ENCODE measurements around the gene COL28A1.
"Not testable (repeated sequence)": the region's sequence is repeated elsewhere in the genome, so short reads cannot be mapped to it uniquely, and the experiment has no call there.

COL28A1 gene

DNA sequence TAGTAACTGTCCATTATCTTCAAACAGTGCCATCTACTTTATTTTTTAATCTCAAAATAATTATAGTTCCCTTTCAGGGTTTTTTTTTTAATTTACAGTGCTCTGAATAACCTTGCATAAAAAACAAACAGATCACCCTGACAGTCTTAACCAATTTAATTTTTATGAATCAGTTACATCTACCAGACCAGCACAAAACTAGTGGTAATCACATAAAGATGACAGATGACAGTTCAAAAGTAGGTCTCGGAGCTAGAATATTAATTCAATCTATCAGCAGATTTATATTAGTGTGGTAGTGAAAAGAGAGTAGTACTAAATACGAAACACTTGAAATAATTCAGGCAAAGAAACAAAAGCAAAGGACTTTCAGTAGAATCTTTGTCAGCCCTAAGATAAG, 53.9 kb downstream of the COL28A1 start:
- Mint-ChIP-seq H3K9me3 (ENCODE audit: low read depth) (peaks cover 3% of the 10 kb centered on the region), H3K36me3 (no peaks in the 10 kb centered on the region), H3K27me3 (no peaks in the 10 kb centered on the region), H3K27ac (no peak overlapping the region), H3K4me1 (ENCODE audit: low read depth) (no peaks in the 10 kb centered on the region), H3K4me3 (no peak overlapping the region)

DNA sequence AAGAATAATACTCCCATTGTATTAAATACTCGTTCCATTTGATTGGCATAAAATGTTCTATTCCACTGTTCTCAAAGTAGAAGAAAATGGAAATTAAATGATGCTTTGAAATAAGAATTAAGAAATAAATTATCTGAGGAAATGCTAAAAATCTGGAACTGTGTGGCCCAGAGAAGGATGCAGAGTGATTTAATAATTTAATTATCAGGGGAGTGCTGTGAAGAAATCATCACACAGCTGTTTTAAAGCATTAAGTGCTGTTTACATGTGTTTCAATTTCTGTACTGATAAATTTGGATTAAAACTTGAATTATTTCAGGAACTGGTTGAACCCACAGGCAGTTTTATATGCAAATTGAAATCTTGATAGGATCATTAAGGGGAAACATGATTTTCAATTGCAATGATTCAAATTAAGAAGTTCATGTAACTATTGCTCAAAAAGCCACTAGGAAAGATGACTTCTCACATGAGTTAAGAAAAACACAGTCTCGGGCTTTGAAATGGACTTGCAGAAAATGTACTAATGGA, 56.3 kb downstream of the COL28A1 start:
- Mint-ChIP-seq H3K9me3 (ENCODE audit: low read depth) (peaks cover 3% of the 10 kb centered on the region), H3K27me3 (no peaks in the 10 kb centered on the region), H3K36me3 (no peaks in the 10 kb centered on the region), H3K4me1 (ENCODE audit: low read depth) (no peaks in the 10 kb centered on the region), H3K4me3 (no peak overlapping the region), H3K27ac (no peak overlapping the region)

DNA sequence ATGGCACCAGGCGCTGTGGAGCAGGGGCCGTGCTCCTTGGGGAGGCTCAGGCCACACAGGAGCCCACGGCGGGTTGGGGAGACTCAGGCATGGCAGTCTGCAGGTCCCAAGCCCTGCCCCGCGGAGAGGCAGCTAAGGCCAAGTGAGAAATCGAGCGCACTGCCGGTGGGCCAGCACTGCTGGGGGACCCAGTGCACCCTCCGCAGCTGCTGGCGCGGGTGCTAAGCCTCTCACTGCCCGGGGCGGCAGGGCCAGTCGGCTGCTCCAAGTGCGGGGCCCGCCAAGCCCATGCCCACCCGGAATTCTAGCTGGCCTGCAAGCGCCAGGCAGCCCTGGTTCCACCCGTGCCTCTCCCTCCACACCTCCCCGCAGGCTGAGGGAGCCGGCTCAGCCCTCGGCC, 57.1 kb downstream of the COL28A1 start:
- H3K9me3 Mint-ChIP-seq (ENCODE audit: low read depth): peaks cover 3% of the 10 kb centered on the region
- H3K27ac Mint-ChIP-seq: no peak overlapping the region
- no peaks in the 10 kb centered on the region for H3K4me1 Mint-ChIP-seq (ENCODE audit: low read depth)
- H3K4me3 Mint-ChIP-seq: no peak overlapping the region
- H3K27me3 Mint-ChIP-seq: no peaks in the 10 kb centered on the region
- no peaks in the 10 kb centered on the region for H3K36me3 Mint-ChIP-seq

DNA sequence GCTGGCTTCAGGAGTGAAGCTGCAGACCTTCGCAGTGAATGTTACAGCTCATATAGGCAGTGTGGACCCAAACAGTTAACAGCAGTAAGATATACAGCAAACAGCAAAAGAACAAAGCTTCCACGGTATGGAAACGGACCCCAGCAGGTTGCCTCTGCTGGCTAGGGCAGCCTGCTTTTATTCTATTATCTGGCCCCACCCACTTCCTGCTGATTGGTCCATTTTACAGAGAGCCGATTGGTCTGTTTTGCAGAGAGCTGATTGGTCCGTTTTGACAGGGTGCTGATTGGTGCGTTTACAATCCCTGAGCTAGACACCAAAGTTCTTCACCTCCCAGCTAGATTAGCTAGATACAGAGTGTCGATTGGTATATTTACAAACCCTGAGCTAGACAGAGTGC, 58.0 kb downstream of the COL28A1 start:
- not testable (repeated sequence) for H3K36me3 Mint-ChIP-seq; H3K4me1 Mint-ChIP-seq (ENCODE audit: low read depth); H3K27me3 Mint-ChIP-seq; H3K9me3 Mint-ChIP-seq (ENCODE audit: low read depth); H3K27ac Mint-ChIP-seq; H3K4me3 Mint-ChIP-seq

DNA sequence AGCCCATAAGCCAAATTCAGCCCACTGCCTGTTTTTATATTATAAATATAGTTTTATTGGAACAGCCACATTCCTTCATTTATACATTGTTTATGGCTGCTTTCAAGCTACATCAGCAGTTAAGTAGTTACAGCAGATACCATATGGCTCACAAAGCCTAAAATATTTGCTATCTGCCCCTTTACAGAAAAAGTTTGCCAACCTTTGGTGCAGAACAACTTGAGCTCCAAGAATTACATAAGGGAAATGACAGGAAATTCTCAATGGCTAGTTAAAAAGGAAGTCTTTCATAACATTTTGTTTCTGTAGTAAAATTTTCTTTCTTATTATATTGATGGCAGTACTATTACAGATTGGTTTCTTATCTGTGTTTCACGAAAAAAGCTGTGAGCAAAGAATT, 59.3 kb downstream of the COL28A1 start:
- peaks cover under 1% of the 10 kb centered on the region for H3K36me3 Mint-ChIP-seq
- no peaks in the 10 kb centered on the region for H3K27me3 Mint-ChIP-seq
- no peak overlapping the region for H3K27ac Mint-ChIP-seq
- peaks cover 6% of the 10 kb centered on the region for H3K9me3 Mint-ChIP-seq (ENCODE audit: low read depth)
- H3K4me1 Mint-ChIP-seq (ENCODE audit: low read depth): no peaks in the 10 kb centered on the region
- H3K4me3 Mint-ChIP-seq: no peak overlapping the region

DNA sequence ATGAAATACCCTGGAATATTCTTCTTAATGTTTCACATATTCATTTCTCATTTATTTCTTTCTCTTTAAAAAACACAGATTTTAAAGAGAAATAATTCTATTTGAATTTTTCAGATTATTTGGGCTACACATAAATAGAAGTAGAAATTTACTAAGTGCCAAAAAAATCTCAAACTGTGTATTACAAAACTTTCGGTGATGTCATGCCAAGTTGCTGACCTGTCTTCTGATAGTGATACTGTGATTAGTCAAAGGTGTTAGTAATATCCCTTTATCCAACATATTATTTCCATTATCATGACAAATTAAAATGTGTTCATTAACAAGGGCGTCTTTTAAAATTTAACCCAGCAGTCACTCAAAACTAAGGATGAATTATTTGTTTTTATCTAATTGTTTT, 60.1 kb downstream of the COL28A1 start:
- Mint-ChIP-seq H3K27me3 (no peaks in the 10 kb centered on the region), H3K4me3 (no peak overlapping the region), H3K36me3 (peaks cover 3% of the 10 kb centered on the region), H3K4me1 (ENCODE audit: low read depth) (no peaks in the 10 kb centered on the region), H3K27ac (no peak overlapping the region), H3K9me3 (ENCODE audit: low read depth) (peaks cover 6% of the 10 kb centered on the region)

DNA sequence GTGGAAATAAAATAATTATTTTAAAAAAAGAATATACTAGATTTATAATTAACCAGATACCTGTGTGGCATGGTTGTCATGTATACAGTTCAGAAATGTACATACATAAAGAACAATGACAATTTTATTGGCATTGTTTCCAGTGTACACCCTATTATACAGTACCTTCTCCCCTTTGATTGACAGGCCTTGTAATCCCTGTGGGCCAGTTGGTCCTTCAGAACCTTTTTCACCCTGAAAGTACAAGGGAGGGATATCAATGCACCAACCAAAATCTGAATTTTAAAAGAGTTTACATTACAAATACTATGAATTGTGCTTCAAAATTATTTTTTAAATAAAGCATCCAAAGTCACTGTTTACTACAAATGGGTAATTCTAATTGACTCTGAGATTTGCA, 61.2 kb downstream of the COL28A1 start:
- Mint-ChIP-seq H3K27me3 (no peaks in the 10 kb centered on the region), H3K4me1 (ENCODE audit: low read depth) (no peaks in the 10 kb centered on the region), H3K36me3 (peaks cover 3% of the 10 kb centered on the region), H3K9me3 (ENCODE audit: low read depth) (peaks cover 6% of the 10 kb centered on the region), H3K27ac (no peak overlapping the region), H3K4me3 (no peak overlapping the region)

DNA sequence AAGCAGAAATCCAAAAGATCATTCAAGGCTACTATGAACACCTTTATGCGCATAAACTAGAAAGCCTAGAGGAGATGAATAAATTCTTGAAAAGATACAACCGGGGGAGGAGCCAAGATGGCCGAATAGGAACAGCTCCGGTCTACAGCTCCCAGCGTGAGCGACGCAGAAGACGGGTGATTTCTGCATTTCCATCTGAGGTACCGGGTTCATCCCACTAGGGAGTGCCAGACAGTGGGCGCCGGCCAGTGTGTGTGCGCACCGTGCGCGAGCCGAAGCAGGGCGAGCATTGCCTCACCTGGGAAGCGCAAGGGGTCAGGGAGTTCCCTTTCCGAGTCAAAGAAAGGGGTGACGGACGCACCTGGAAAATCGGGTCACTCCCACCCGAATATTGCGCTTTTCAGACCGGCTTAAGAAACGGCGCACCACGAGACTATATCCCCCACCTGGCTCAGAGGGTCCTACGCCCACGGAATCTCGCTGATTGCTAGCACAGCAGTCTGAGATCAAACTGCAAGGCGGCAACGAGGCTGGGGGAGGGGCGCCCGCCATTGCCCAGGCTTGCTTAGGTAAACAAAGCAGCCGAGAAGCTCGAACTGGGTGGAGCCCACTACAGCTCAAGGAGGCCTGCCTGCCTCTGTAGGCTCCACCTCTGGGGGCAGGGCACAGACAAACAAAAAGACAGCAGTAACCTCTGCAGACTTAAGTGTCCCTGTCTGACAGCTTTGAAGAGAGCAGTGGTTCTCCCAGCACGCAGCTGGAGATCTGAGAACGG, 70.5 kb downstream of the COL28A1 start:
- not testable (repeated sequence) for H3K9me3 Mint-ChIP-seq (ENCODE audit: low read depth); H3K4me3 Mint-ChIP-seq; H3K4me1 Mint-ChIP-seq (ENCODE audit: low read depth); H3K36me3 Mint-ChIP-seq; H3K27ac Mint-ChIP-seq; H3K27me3 Mint-ChIP-seq

DNA sequence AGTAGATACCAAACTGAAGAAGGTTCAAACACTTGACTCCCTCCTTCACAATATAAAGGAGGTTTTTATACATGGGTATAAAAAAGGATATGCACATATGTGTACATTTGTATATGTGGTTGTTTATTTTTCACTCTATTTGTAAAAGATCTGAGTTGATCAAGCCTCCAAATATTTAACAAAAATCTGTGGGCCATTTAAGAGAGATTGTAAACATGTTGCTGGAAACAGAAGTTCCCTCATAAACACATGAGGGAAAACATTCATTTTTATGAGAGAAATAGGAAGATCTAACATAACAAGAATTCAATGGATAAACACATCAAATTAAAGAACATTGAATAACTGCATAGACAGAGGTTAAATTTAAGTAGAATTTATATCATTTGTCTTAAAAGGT, 81.7 kb downstream of the COL28A1 start:
- H3K4me3 Mint-ChIP-seq: no peak overlapping the region
- H3K36me3 Mint-ChIP-seq: peaks cover 12% of the 10 kb centered on the region
- H3K4me1 Mint-ChIP-seq (ENCODE audit: low read depth): no peaks in the 10 kb centered on the region
- peaks cover 10% of the 10 kb centered on the region for H3K9me3 Mint-ChIP-seq (ENCODE audit: low read depth)
- H3K27me3 Mint-ChIP-seq: peaks cover 2% of the 10 kb centered on the region
- H3K27ac Mint-ChIP-seq: no peak overlapping the region

DNA sequence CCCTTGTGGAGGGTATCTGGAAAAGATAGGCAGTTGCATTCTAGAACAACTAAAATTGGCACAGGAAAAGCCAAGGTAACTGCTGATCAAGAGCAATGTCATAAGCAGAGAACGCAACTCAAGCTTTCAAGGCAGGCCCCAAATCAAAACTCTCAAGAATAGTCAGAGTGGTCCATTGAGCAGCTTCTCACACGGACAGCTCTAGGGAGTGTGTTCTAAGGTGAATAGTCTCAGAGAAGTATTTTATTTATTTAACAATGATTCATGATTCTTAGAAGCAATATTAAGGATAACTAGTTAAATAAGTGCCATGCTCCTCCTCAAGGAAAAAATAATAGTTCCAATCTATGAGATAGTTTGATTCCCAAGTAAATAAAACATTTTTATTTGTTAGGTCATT, 83.0 kb downstream of the COL28A1 start:
- Mint-ChIP-seq H3K4me3 (no peak overlapping the region), H3K27me3 (peaks cover 2% of the 10 kb centered on the region), H3K9me3 (ENCODE audit: low read depth) (peaks cover 18% of the 10 kb centered on the region), H3K27ac (no peak overlapping the region), H3K36me3 (peaks cover 13% of the 10 kb centered on the region), H3K4me1 (ENCODE audit: low read depth) (no peaks in the 10 kb centered on the region)

DNA sequence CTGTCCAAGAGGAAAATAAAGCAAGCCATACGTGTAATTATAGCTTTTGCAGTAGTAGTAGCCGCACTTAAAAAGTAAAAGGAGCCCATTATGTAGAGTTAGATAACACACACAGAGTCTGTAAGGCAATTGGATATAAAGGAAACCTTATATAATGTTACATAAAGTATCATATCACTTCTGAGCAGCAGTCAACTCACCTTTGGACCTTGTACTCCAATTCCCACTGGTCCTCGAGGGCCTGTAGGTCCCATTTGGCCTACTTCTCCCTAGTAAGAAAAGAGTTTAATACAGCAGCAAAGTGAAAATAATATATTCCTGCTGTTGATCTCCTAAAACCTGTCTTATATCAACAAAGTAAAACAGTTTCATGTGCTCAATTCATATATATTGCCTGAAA, 83.6 kb downstream of the COL28A1 start:
- Mint-ChIP-seq H3K4me3 (no peak overlapping the region), H3K4me1 (ENCODE audit: low read depth) (no peaks in the 10 kb centered on the region), H3K27me3 (peaks cover 2% of the 10 kb centered on the region), H3K36me3 (peaks cover 9% of the 10 kb centered on the region), H3K27ac (no peak overlapping the region), H3K9me3 (ENCODE audit: low read depth) (peaks cover 18% of the 10 kb centered on the region)

DNA sequence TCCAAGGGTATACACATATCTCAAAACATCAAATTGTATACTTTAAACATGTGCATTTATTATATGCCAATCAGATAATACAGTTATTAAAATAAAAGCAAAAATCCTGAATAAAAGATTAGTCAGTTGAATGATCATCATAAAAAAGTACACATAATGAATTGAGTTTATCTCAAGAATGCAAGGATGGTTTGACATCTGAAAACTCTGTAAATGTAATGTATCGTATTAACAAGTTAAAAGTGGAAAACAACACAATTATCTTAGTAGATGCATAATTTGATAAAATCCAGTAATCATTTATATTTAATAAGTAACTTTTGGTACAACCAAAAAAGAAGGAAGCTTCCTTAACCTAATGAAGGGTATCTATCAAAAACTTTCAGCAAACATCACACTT, 86.6 kb downstream of the COL28A1 start:
- peaks cover 18% of the 10 kb centered on the region for H3K36me3 Mint-ChIP-seq
- peaks cover 24% of the 10 kb centered on the region for H3K9me3 Mint-ChIP-seq (ENCODE audit: low read depth)
- peaks cover 2% of the 10 kb centered on the region for H3K27me3 Mint-ChIP-seq
- H3K27ac Mint-ChIP-seq: no peak overlapping the region
- peaks cover 4% of the 10 kb centered on the region for H3K4me1 Mint-ChIP-seq (ENCODE audit: low read depth)
- no peak overlapping the region for H3K4me3 Mint-ChIP-seq

DNA sequence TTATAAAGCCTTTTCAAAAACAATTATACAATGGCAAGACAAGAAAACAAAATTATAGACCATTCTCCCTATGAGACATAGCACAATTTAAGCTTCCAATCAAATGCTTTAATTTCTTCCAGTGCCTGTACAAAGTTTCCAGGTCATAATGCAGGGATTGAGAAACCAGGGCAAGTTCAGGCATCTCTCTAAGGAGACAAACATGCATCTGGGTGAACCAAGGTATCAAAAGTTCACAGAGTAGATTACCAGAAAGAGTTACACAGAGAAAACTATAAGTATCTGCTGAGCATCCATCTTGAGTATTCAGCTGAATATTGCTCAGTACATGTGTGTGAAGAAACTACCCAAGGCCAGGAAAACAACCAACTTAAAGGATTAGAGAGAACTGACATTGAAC, 89.1 kb downstream of the COL28A1 start:
- Mint-ChIP-seq H3K4me1 (ENCODE audit: low read depth) (peaks cover 14% of the 10 kb centered on the region), H3K36me3 (peaks cover 21% of the 10 kb centered on the region), H3K9me3 (ENCODE audit: low read depth) (peaks cover 24% of the 10 kb centered on the region), H3K27ac (no peak overlapping the region), H3K27me3 (no peaks in the 10 kb centered on the region), H3K4me3 (no peak overlapping the region)

DNA sequence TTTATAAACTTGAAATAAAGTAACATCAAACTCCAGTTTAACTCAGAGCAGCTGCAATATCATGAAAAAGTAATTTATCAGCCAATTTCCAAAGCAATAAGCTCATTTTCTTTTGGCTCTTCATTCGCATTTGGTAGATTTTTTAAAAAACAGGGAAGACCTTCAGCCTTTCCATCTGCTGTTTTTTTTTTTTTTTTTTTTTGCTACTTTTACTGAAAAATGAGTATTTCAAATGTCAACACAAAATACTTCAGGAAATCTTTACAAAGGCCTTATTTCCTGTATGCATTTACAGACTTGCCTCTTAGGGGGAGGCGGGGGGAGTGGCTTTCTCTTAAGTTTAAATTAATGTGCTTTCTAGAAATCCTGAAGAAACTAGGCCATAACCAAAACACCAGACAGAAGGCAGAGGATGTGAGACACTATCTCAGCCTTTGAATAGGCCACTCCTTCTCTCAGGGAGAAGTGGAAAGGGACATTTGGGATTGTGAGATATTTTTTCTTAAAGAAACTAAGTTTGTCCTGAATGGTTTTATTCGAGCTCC, 91.8 kb downstream of the COL28A1 start:
- Mint-ChIP-seq H3K4me1 (ENCODE audit: low read depth) (peaks cover 14% of the 10 kb centered on the region), H3K4me3 (no peak overlapping the region), H3K9me3 (ENCODE audit: low read depth) (peaks cover 13% of the 10 kb centered on the region), H3K27me3 (no peaks in the 10 kb centered on the region), H3K27ac (peak overlapping the region; percentile 76), H3K36me3 (peaks cover 17% of the 10 kb centered on the region)

DNA sequence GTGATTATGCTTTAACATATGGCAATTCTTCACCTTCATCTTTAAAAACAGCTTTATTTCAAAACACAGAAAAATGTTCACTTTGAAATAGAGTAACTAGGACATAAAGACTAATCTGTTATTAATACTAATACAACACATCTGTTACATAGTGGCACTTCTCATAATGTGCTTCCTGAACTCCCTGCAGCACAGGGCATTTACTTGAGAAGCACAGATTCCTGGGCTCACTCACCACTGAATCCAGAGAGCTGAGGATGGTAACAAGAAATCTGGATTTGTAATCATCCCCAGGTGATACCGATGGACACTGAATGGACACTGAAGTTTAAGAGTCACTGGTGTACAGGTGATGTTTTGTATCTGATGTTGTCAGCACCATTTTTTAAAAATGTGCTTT, 96.1 kb downstream of the COL28A1 start:
- no peak overlapping the region for H3K4me3 Mint-ChIP-seq
- peaks cover 3% of the 10 kb centered on the region for H3K36me3 Mint-ChIP-seq
- H3K9me3 Mint-ChIP-seq (ENCODE audit: low read depth): no peaks in the 10 kb centered on the region
- H3K27ac Mint-ChIP-seq: no peak overlapping the region
- peaks cover 14% of the 10 kb centered on the region for H3K4me1 Mint-ChIP-seq (ENCODE audit: low read depth)
- no peaks in the 10 kb centered on the region for H3K27me3 Mint-ChIP-seq

DNA sequence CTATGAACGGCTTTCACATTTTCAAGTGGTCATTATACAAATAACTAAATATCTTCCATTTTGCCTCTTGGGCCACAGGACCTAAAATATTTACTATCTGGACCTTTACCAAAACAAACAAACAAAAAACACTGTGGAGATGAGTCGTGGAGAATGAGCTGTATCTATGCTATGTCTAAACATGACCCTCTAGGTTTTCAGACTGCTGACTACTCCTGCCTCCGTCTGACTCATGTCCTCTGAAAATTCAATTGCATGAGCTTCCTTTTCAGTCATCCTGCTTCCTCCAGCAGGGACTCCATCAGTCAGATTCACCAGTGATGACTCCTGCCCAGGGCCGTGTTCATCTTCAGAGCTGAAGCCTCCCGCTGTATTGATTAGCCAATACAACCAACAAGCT, 96.8 kb downstream of the COL28A1 start:
- H3K27me3 Mint-ChIP-seq: no peaks in the 10 kb centered on the region
- no peak overlapping the region for H3K4me3 Mint-ChIP-seq
- H3K27ac Mint-ChIP-seq: no peak overlapping the region
- peaks cover 7% of the 10 kb centered on the region for H3K4me1 Mint-ChIP-seq (ENCODE audit: low read depth)
- peaks cover 3% of the 10 kb centered on the region for H3K36me3 Mint-ChIP-seq
- H3K9me3 Mint-ChIP-seq (ENCODE audit: low read depth): no peaks in the 10 kb centered on the region

Measured in activated naive CD8-positive, alpha-beta T cell (primary cell).